H9 (cell line): ENCODE results near the gene COQ5. TPM values are rescaled to one million over a fixed set of nuclear protein-coding genes. Genes with fewer than 3 reads are reported as not detected.

Experiments used
- DNase-seq: peaks from one replicate; pipeline ENCODE4 v3.0.0-alpha.2; 2017
- H2AFZ ChIP-seq: one replicate; pipeline ENCODE4 v1.6.1; 2013; ENCODE audit warnings: mild to moderate bottlenecking, low read length, control low read depth, moderate library complexity
- H2AK5ac ChIP-seq: 2 replicates; pipeline ENCODE4 v1.6.1; 2013; ENCODE audit warnings: low read length, control low read depth, mixed read lengths; ENCODE audit not compliant: insufficient read length
- H2BK120ac ChIP-seq: one replicate; pipeline ENCODE4 v1.6.1; 2013; ENCODE audit warnings: low read depth, mild to moderate bottlenecking, low read length, control low read depth, inconsistent platforms; ENCODE audit not compliant: poor library complexity, severe bottlenecking
- H2BK12ac ChIP-seq: 2 replicates; pipeline ENCODE4 v1.6.1; 2013; ENCODE audit warnings: low read length, control low read depth, mixed read lengths, low read depth; ENCODE audit not compliant: insufficient read length
- H2BK15ac ChIP-seq: 2 replicates; pipeline ENCODE4 v1.6.1; 2013; ENCODE audit warnings: low read depth, low read length, control low read depth
- H2BK20ac ChIP-seq: one replicate; pipeline ENCODE4 v1.6.1; 2013; ENCODE audit warnings: low read depth, mild to moderate bottlenecking, low read length, control low read depth, inconsistent platforms; ENCODE audit not compliant: poor library complexity, severe bottlenecking
- H2BK5ac ChIP-seq: 2 replicates; pipeline ENCODE4 v1.6.1; 2013; ENCODE audit warnings: low read length, control low read depth, mixed read lengths; ENCODE audit not compliant: insufficient read length
- H3K14ac ChIP-seq: 2 replicates; pipeline ENCODE4 v1.6.1; 2013; ENCODE audit warnings: low read length, control low read depth; ENCODE audit not compliant: insufficient read depth
- H3K18ac ChIP-seq: 2 replicates; pipeline ENCODE4 v1.6.1; 2013; ENCODE audit warnings: low read depth, mild to moderate bottlenecking, mixed read lengths, low read length, control low read depth; ENCODE audit not compliant: insufficient read length
- H3K23ac ChIP-seq: 2 replicates; pipeline ENCODE4 v1.6.1; 2013; ENCODE audit warnings: low read length, control low read depth, mixed read lengths, low read depth; ENCODE audit not compliant: insufficient read length
- H3K23me2 ChIP-seq: 2 replicates; pipeline ENCODE4 v1.6.1; 2013; ENCODE audit warnings: low read depth, mild to moderate bottlenecking, mixed read lengths, low read length, control low read depth; ENCODE audit not compliant: insufficient read length, poor library complexity, severe bottlenecking
- H3K27ac ChIP-seq: 2 replicates; pipeline ENCODE4 v1.5.1; 2013; ENCODE audit warnings: low read length, control low read depth, mixed read lengths, low read depth; ENCODE audit not compliant: insufficient read length
- H3K27me3 ChIP-seq: 2 replicates; pipeline ENCODE4 v1.6.1; 2013; ENCODE audit warnings: low read length, control low read depth, inconsistent platforms; ENCODE audit not compliant: insufficient read depth
- H3K4ac ChIP-seq: 2 replicates; pipeline ENCODE4 v1.6.1; 2013; ENCODE audit warnings: low read depth, mild to moderate bottlenecking, control low read depth, inconsistent platforms, low read length, moderate library complexity
- H3K4me1 ChIP-seq: 2 replicates; pipeline ENCODE4 v1.6.1; 2013; ENCODE audit warnings: low read length, control low read depth, inconsistent platforms; ENCODE audit not compliant: insufficient read depth
- H3K4me2 ChIP-seq: 2 replicates; pipeline ENCODE4 v1.6.1; 2013; ENCODE audit warnings: low read length, control low read depth, mixed read lengths; ENCODE audit not compliant: insufficient read length, insufficient read depth
- H3K56ac ChIP-seq: 2 replicates; pipeline ENCODE4 v1.6.1; 2013; ENCODE audit warnings: low read depth, mild to moderate bottlenecking, mixed read lengths, low read length, control low read depth; ENCODE audit not compliant: insufficient read length
- H3K79me1 ChIP-seq: 2 replicates; pipeline ENCODE4 v1.6.1; 2013; ENCODE audit warnings: low read depth, mild to moderate bottlenecking, moderate library complexity, low read length, control low read depth, inconsistent platforms; ENCODE audit not compliant: insufficient read depth, poor library complexity, severe bottlenecking
- H3K79me2 ChIP-seq: 2 replicates; pipeline ENCODE4 v1.6.1; 2013; ENCODE audit warnings: low read length, control low read depth, inconsistent platforms; ENCODE audit not compliant: insufficient read depth
- H3K9ac ChIP-seq: 2 replicates; pipeline ENCODE4 v1.6.1; 2013; ENCODE audit warnings: low read length, control low read depth, mixed read lengths; ENCODE audit not compliant: insufficient read length; ENCODE audit errors: extremely low read depth
- H3K9me3 ChIP-seq: one replicate; pipeline ENCODE4 v1.6.1; 2013; ENCODE audit warnings: low read depth, low read length, inconsistent platforms; ENCODE audit not compliant: control insufficient read depth
- H3T11ph ChIP-seq: one replicate; pipeline ENCODE4 v1.6.1; 2013; ENCODE audit warnings: mild to moderate bottlenecking, low read length, control low read depth, inconsistent platforms
- H4K20me1 ChIP-seq: one replicate; pipeline ENCODE4 v1.6.1; 2013; ENCODE audit not compliant: control insufficient read depth, insufficient read length, insufficient read depth
- H4K5ac ChIP-seq: 2 replicates; pipeline ENCODE4 v1.6.1; 2013; ENCODE audit warnings: low read depth, mild to moderate bottlenecking, mixed read lengths, low read length, control low read depth; ENCODE audit not compliant: insufficient read length
- H4K8ac ChIP-seq: replicated peaks from 2 replicates; pipeline ENCODE4 v1.6.1; 2013; ENCODE audit warnings: low read length, control low read depth, mixed read lengths, low read depth; ENCODE audit not compliant: insufficient read length
- H4K91ac ChIP-seq: 2 replicates; pipeline ENCODE4 v1.6.1; 2013; ENCODE audit warnings: low read depth, mild to moderate bottlenecking, moderate library complexity, mixed read lengths, low read length, control low read depth; ENCODE audit not compliant: insufficient read length
- H3K27ac Mint-ChIP-seq, 3 experiments: 2 replicates in 2 of 3; 3 replicates in 1 of 3; pipeline ENCODE4 v1.8.0; 2020 to 2021; ENCODE audit warnings: mixed read lengths in 3 of 3, mild to moderate bottlenecking in 1 of 3, moderate library complexity in 1 of 3
- H3K27me3 Mint-ChIP-seq: 2 replicates; pipeline ENCODE4 v1.8.0; 2021; ENCODE audit warnings: low read depth, mild to moderate bottlenecking, moderate library complexity, mixed read lengths
- H3K36me3 Mint-ChIP-seq, 3 experiments: 2 replicates in 2 of 3; 3 replicates in 1 of 3; pipeline ENCODE4 v1.8.0; 2020 to 2021; ENCODE audit warnings: low read depth in 3 of 3, mixed read lengths in 3 of 3; ENCODE audit not compliant: insufficient read depth in 1 of 3
- H3K4me1 Mint-ChIP-seq, 2 experiments: 2 replicates each; pipeline ENCODE4 v1.8.0; 2020; ENCODE audit warnings: mixed read lengths in 2 of 2
- H3K4me3 Mint-ChIP-seq, 2 experiments: 2 replicates in 1 of 2; 3 replicates in 1 of 2; pipeline ENCODE4 v1.8.0; 2020 to 2021; ENCODE audit warnings: mild to moderate bottlenecking in 2 of 2, mixed read lengths in 2 of 2, moderate library complexity in 1 of 2
- H3K9me3 Mint-ChIP-seq, 2 experiments: 2 replicates in 1 of 2; 3 replicates in 1 of 2; pipeline ENCODE4 v1.8.0; 2020; ENCODE audit warnings: mild to moderate bottlenecking in 2 of 2, mixed read lengths in 2 of 2, moderate library complexity in 1 of 2
- CTCF ChIP-seq: fragments of 200-600 bp; sonication (generic); conservative IDR thresholded peaks from 3 replicates; pipeline ENCODE4 v1.8.0; 2021; ENCODE audit warnings: antibody characterized with exemption, mild to moderate bottlenecking
- WGBS: extraction: QIAGEN DNeasy Blood & Tissue Kit; methylation state at CpG from one replicate; pipeline ENCODE4 v1.1.7; 2013; ENCODE audit warnings: missing lambda C conversion rate, low lambda C conversion rate, mixed read lengths; ENCODE audit not compliant: insufficient read length; ENCODE audit errors: extremely low coverage; 5-methylcytosine and 5-hydroxymethylcytosine counted together
- total RNA-seq: library from RNA; stranded (reverse); gene quantifications from 2 replicates; pipeline ENCODE4 v1.2.1, GENCODE V29; 2021

The COQ5 gene
- total RNA-seq, 1 experiment from 2014 or later = 34.8 TPM

- no peak overlapping the region for H2BK20ac ChIP-seq
- no peak overlapping the region for H3K9ac ChIP-seq
- H3K14ac ChIP-seq = no peak overlapping the region
- H3K18ac ChIP-seq = no peak overlapping the region
- no peak overlapping the region for H3T11ph ChIP-seq
- H3K27me3 ChIP-seq = no peaks in the 10 kb centered on the region
- no peaks in the 10 kb centered on the region for H3K79me1 ChIP-seq
- no peak for DNase-seq
- H3K79me2 ChIP-seq = no peaks in the 10 kb centered on the region
- H2BK5ac ChIP-seq = no peak overlapping the region
- WGBS = no CpG with 5 or more reads among the region's 6 CpGs
- Mint-ChIP-seq H3K4me3 (no peak overlapping the region), H3K9me3 (no peaks in the 10 kb centered on the region), H3K27ac (peak overlapping the region in 2 of 3 experiments; percentile 50 to 83; a peak in 4 of 7 replicates), H3K27me3 (no peaks in the 10 kb centered on the region), H3K36me3 (no peaks in the 10 kb centered on the region), H3K4me1 (peaks cover 15% of the 10 kb centered on the region in 2 experiments)
- H2BK120ac ChIP-seq = no peak overlapping the region
- H3K4ac ChIP-seq = no peak overlapping the region
- H2BK12ac ChIP-seq = no peak overlapping the region
- H3K23ac ChIP-seq = no peak overlapping the region
- no peaks in the 10 kb centered on the region for H3K23me2 ChIP-seq
- no peak overlapping the region for H4K5ac ChIP-seq
- H2BK15ac ChIP-seq = no peak overlapping the region
- H3K4me2 ChIP-seq = no peak overlapping the region
- TF ChIP-seq CTCF = no peak
- H2AFZ ChIP-seq = no peak overlapping the region
- no peak overlapping the region for H2AK5ac ChIP-seq
- no peaks in the 10 kb centered on the region for H3K9me3 ChIP-seq
- H4K20me1 ChIP-seq = no peaks in the 10 kb centered on the region
- no peak overlapping the region for H3K27ac ChIP-seq
- H4K8ac ChIP-seq = no peak overlapping the region
- H3K56ac ChIP-seq = no peak overlapping the region
- no peaks in the 10 kb centered on the region; the same call in 1 of the 2 replicates for H3K4me1 ChIP-seq
- no peak overlapping the region for H4K91ac ChIP-seq
Measured at GRCh38 chr12:120473807-120474615, 54.9 kb downstream of the COQ5 start.
